ENCODE measurements around the gene CYB5A. TPM values are rescaled to one million over a fixed set of nuclear protein-coding genes. Genes with fewer than 3 reads are reported as not detected.

Gene CYB5A
- total RNA-seq, 1 donor from 2014 or later = 256 TPM

GRCh38 chr18:74215863-74216262 is 75.9 kb downstream of the CYB5A start:
- no peak for DNase-seq (ENCODE audit: low read depth)

DNA sequence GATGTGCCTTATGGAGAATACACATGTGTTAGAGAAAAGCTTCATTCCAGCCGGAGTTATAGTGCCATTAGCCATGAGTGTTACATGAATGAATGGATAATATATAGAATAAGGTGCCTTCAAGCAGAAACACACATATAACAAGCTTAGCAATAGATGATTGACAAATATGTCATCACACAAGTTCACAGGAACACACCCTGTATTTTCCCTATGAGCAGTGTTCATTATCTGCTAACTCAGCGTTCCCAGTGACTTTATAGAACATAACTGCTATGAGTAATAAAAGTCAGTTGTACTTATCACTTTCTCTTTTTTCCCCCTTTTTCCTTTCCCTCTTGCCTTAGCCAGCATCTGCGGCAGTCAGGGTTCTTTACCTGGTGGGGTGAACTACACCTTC is 78.3 kb downstream of the CYB5A start:
- no peak for DNase-seq (ENCODE audit: low read depth)

DNA sequence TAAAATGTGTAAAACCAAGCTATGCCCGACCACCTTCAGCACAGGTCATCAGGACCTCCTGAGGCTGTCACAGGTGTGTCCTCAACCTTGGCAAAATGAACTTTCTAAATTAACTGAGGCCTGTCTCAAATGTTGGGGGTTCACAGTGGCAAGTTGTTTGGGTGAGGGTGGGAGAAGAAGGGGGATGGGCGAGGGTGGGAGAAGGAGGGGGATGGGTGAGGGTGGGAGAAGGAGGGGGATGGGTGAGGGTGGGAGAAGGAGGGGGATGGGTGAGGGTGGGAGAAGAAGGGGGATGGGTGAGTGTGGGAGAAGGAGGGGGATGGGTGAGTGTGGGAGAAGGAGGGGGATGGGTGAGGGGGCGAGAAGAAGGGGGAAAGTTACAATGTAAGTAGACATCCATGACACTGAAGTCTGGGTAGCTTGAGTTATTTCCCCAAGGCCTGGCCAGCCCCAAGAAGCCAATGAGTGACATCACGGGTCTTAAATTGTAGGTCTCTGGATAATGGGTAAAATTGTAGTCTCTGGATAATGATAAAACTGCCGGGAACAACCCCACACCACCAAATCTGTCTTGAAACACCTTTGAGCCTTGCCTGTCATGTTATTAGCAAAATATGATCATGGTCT is 87.1 kb downstream of the CYB5A start:
- no peak for DNase-seq (ENCODE audit: low read depth)

- no peak for DNase-seq (ENCODE audit: low read depth)
Observed at GRCh38 chr18:74203811-74204210, 88.0 kb downstream of the CYB5A start.

Other genes starting within 250 kb of the CYB5A start
- 1.7 and 3.4 TPM in 2 replicates for gene FBXO15, start 144.1 kb downstream of the CYB5A start, total RNA-seq
- gene TIMM21, start 143.4 kb downstream of the CYB5A start, total RNA-seq = 19.6 and 41.5 TPM in 2 replicates
- not detected in 2 replicates for gene C18orf63, start 23.9 kb upstream of the CYB5A start, total RNA-seq
- gene DIPK1C, start 165.3 kb upstream of the CYB5A start, total RNA-seq = not detected in 2 replicates
- gene CNDP2, start 204.4 kb upstream of the CYB5A start, total RNA-seq = 467 and 835 TPM in 2 replicates
- under 0.01 and 0.05 TPM in 2 replicates for gene CNDP1, start 242.5 kb upstream of the CYB5A start, total RNA-seq

Data from renal cortical epithelial cell (primary cell).